PC-9 (cell line): ENCODE measurements around the gene NOC2L. TPM values are rescaled to one million over a fixed set of nuclear protein-coding genes. Genes with fewer than 3 reads are reported as not detected.

Experiments
- BruUV-seq: library from RNA; stranded (reverse); fragments of 400-500 nt; replicated peaks from 2 replicates; lab custom pipeline; 2021; lab: Mats Ljungman, UMichigan
- CTCF ChIA-PET: fragments of 300-600 bp; sonication (Branson Sonifier 250); formaldehyde crosslinking; loops from one replicate; lab custom pipeline; 2022; ENCODE audit warnings: antibody characterized with exemption; lab: Charles Lee
- POLR2A ChIA-PET: fragments of 300-600 bp; sonication (Branson Sonifier 250); formaldehyde crosslinking; loops from one replicate; lab custom pipeline; 2022; ENCODE audit warnings: antibody characterized with exemption; ENCODE audit not compliant: unreplicated experiment; lab: Charles Lee
- DNase-seq, 2 experiments: peaks; one replicate each; pipeline versions ENCODE4 v3.0.0 to v3.0.0-alpha.2; 2015 to 2022; ENCODE audit warnings: mixed read lengths in 1 of 2
- H2AFZ ChIP-seq: fragments of 200-600 bp; sonication (generic); 2 replicates; pipeline ENCODE4 v1.8.1; 2017; ENCODE audit warnings: antibody characterized with exemption
- H3F3A ChIP-seq: fragments of 200-600 bp; sonication (generic); 2 replicates; pipeline ENCODE4 v1.8.1; 2017; ENCODE audit warnings: antibody characterized with exemption, mild to moderate bottlenecking, low read depth; ENCODE audit not compliant: insufficient read depth
- H3K27ac ChIP-seq: fragments of 200-600 bp; sonication (generic); 2 replicates; pipeline ENCODE4 v1.6.1; 2016; ENCODE audit warnings: mixed run types
- H3K27me3 ChIP-seq: fragments of 200-600 bp; sonication (generic); 2 replicates; pipeline ENCODE4 v1.6.1; 2016; ENCODE audit warnings: low read depth, mixed run types; ENCODE audit not compliant: insufficient read depth
- H3K36me3 ChIP-seq: fragments of 200-600 bp; sonication (generic); 2 replicates; pipeline ENCODE4 v1.6.1; 2016; ENCODE audit warnings: low read depth, mixed run types
- H3K4me1 ChIP-seq: fragments of 200-600 bp; sonication (generic); replicated peaks from 2 replicates; pipeline ENCODE4 v1.6.1; 2016; ENCODE audit warnings: mixed run types; ENCODE audit not compliant: insufficient read depth
- H3K4me2 ChIP-seq: fragments of 200-600 bp; sonication (generic); 2 replicates; pipeline ENCODE4 v1.6.1; 2017; ENCODE audit warnings: mixed run types
- H3K4me3 ChIP-seq: fragments of 200-600 bp; sonication (generic); 2 replicates; pipeline ENCODE4 v1.6.1; 2016; ENCODE audit warnings: mixed run types
- H3K79me2 ChIP-seq: fragments of 200-600 bp; sonication (generic); 2 replicates; pipeline ENCODE4 v1.6.1; 2017; ENCODE audit warnings: low read depth, mixed run types
- H3K9me2 ChIP-seq: fragments of 200-600 bp; sonication (generic); 2 replicates; pipeline ENCODE4 v1.8.1; 2017; ENCODE audit warnings: mild to moderate bottlenecking; ENCODE audit not compliant: insufficient read depth
- H3K9me3 ChIP-seq: fragments of 200-600 bp; sonication (generic); 2 replicates; pipeline ENCODE4 v1.8.1; 2016; ENCODE audit warnings: low read depth; ENCODE audit not compliant: insufficient read depth
- H4K20me1 ChIP-seq: fragments of 200-600 bp; sonication (generic); 2 replicates; pipeline ENCODE4 v1.8.1; 2017; ENCODE audit not compliant: insufficient read depth
- CTCF ChIP-seq: fragments of 200-600 bp; sonication (generic); conservative IDR thresholded peaks from 2 replicates; pipeline ENCODE4 v1.6.1; 2017; ENCODE audit warnings: mixed run types, antibody characterized with exemption, mild to moderate bottlenecking, moderate library complexity
- EZH2 ChIP-seq: fragments of 200-600 bp; sonication (generic); IDR thresholded peaks from 2 replicates; pipeline ENCODE4 v1.8.0; 2017; ENCODE audit warnings: antibody characterized with exemption, low read depth
- intact Hi-C: fragments of 100-400 bp; cut with micrococcal nuclease; formaldehyde crosslinking; loops from one replicate; pipeline ENCODE4 v1.10.0; 2022; ENCODE audit not compliant: unreplicated experiment
- total RNA-seq: library from RNA; stranded (reverse); gene quantifications from 2 replicates; pipeline ENCODE4 v1.2.3, GENCODE V29; 2021

NOC2L gene
- total RNA-seq, 1 experiment from 2014 or later = 86.4 TPM

GRCh38 chr1:936348-937264, 22.4 kb downstream of the NOC2L start:
- Histone ChIP-seq H3K9me2 (no peaks in the 10 kb centered on the region), H3K4me2 (no peak overlapping the region), H3F3A (peaks cover 43% of the 10 kb centered on the region), H3K4me1 (peaks cover 49% of the 10 kb centered on the region), H3K79me2 (no peaks in the 10 kb centered on the region), H2AFZ (no peak overlapping the region), H4K20me1 (no peaks in the 10 kb centered on the region; the same call in 1 of the 2 replicates), H3K36me3 (no peaks in the 10 kb centered on the region), H3K27ac (no peak overlapping the region), H3K4me3 (no peak overlapping the region), H3K9me3 (no peaks in the 10 kb centered on the region), H3K27me3 (peaks cover 32% of the 10 kb centered on the region)
- TF ChIP-seq CTCF (no peak), EZH2 (no peak)
- CTCF ChIA-PET = no interaction called here
- no TSS peak for BruUV-seq
- intact Hi-C loops = no loop called here
- POLR2A ChIA-PET = no interaction called here
- DNase-seq = no peak

GRCh38 chr1:935751-936231, 23.3 kb downstream of the NOC2L start:
- Histone ChIP-seq H3K4me2 (no peak overlapping the region), H3F3A (peaks cover 38% of the 10 kb centered on the region), H3K36me3 (no peaks in the 10 kb centered on the region), H3K4me1 (peaks cover 42% of the 10 kb centered on the region), H2AFZ (no peak overlapping the region), H3K79me2 (no peaks in the 10 kb centered on the region), H4K20me1 (no peaks in the 10 kb centered on the region; the same call in 1 of the 2 replicates), H3K9me2 (no peaks in the 10 kb centered on the region), H3K27me3 (peaks cover 24% of the 10 kb centered on the region), H3K27ac (no peak overlapping the region), H3K4me3 (no peak overlapping the region), H3K9me3 (no peaks in the 10 kb centered on the region)
- no peak for TF ChIP-seq CTCF
- TF ChIP-seq EZH2 = no peak
- ChIA-PET CTCF (no interaction called here), POLR2A (no interaction called here)
- no peak for DNase-seq
- intact Hi-C loops = no loop called here
- no TSS peak for BruUV-seq

GRCh38 chr1:934991-935750, 23.9 kb downstream of the NOC2L start:
- peak overlapping the region; percentile 29; the same call in 1 of the 2 replicates for H3K4me2 ChIP-seq
- no peak overlapping the region for H2AFZ ChIP-seq
- intact Hi-C loops = no loop called here
- no peak overlapping the region for H3K27ac ChIP-seq
- H3K79me2 ChIP-seq = no peaks in the 10 kb centered on the region
- H3K27me3 ChIP-seq = peaks cover 19% of the 10 kb centered on the region
- POLR2A ChIA-PET = no interaction called here
- H3K4me3 ChIP-seq = no peak overlapping the region
- H4K20me1 ChIP-seq = no peaks in the 10 kb centered on the region; the same call in 1 of the 2 replicates
- TF ChIP-seq EZH2 = peak; percentile 78; the same call in 1 of the 2 replicates
- no peak for TF ChIP-seq CTCF
- BruUV-seq = no TSS peak
- H3K4me1 ChIP-seq = peaks cover 37% of the 10 kb centered on the region
- no peaks in the 10 kb centered on the region for H3K9me2 ChIP-seq
- no peaks in the 10 kb centered on the region for H3K36me3 ChIP-seq
- peaks cover 33% of the 10 kb centered on the region for H3F3A ChIP-seq
- no peak for DNase-seq
- H3K9me3 ChIP-seq = no peaks in the 10 kb centered on the region
- CTCF ChIA-PET = no interaction called here
